Fibroblast of the aortic adventitia (primary cell): ENCODE measurements around the gene ST3GAL3. TPM values are rescaled to one million over a fixed set of nuclear protein-coding genes. Genes with fewer than 3 reads are reported as not detected.

Experiments used
- DNase-seq: peaks from one replicate; pipeline ENCODE4 v3.0.0-alpha.2; 2010; ENCODE audit warnings: low read depth
- H3K4me3 ChIP-seq: 2 replicates; pipeline ENCODE4 v1.5.1; 2011; ENCODE audit warnings: low read depth, mild to moderate bottlenecking, control low read depth, low read length, moderate library complexity
- total RNA-seq: library from RNA; depleted of rRNA; stranded (reverse); fragments of >200 nt; gene quantifications from 2 replicates; pipeline ENCODE4 v1.2.3, GENCODE V29; 2012; ENCODE audit warnings: low replicate concordance
- TF ChIP-seq, protein P1 (sequence below): IDR thresholded peaks from 2 replicates; pipeline ENCODE4 v1.5.1; 2011; ENCODE audit warnings: mild to moderate bottlenecking, low read length, control low read depth, inconsistent platforms; ENCODE audit not compliant: insufficient read depth

ST3GAL3 gene
- total RNA-seq, 1 donor, result 24.0 TPM

DNA sequence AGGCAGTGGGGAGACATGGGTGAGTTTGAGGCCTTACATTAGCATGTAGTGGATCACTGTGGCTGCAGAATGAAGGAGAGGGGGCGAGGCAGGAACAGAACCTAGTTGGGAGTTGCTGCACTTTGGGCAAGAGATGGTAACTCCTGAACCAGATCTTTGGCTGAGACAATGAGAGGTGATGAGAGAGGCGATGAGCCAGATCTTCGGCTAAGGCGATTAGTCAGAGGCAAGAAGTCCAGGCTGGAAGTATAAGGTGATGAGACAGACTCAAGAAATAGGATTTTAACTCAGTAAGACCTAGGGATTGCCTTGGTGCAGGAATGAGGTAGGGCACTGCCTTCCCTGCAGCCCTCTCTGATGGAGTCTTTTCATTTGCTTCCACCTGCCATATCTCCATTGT lies 217.2 kb downstream of the ST3GAL3 start:
- no peak overlapping the region for H3K4me3 ChIP-seq
- TF ChIP-seq, protein P1, sequence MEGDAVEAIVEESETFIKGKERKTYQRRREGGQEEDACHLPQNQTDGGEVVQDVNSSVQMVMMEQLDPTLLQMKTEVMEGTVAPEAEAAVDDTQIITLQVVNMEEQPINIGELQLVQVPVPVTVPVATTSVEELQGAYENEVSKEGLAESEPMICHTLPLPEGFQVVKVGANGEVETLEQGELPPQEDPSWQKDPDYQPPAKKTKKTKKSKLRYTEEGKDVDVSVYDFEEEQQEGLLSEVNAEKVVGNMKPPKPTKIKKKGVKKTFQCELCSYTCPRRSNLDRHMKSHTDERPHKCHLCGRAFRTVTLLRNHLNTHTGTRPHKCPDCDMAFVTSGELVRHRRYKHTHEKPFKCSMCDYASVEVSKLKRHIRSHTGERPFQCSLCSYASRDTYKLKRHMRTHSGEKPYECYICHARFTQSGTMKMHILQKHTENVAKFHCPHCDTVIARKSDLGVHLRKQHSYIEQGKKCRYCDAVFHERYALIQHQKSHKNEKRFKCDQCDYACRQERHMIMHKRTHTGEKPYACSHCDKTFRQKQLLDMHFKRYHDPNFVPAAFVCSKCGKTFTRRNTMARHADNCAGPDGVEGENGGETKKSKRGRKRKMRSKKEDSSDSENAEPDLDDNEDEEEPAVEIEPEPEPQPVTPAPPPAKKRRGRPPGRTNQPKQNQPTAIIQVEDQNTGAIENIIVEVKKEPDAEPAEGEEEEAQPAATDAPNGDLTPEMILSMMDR, result no peak
- DNase-seq, result no peak

DNA sequence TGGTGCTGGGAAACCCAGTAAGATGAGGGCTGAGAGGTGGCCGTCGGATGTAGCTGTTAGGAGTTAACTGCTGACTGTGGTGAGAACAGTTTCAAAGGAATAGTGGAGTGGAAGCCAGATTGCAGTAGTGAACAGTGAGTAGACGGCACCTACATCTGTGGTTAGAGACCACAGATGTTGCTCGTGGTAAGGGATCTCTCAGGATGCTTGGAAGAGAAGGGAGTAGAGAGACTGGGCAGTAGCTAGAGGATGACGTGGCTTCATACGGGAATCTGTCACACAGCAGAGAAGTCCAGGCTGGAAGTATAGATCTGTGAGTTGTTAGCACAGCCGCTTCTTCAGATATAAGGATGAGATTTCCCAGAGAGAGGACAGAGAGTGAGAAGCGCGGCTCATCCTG lies 218.5 kb downstream of the ST3GAL3 start:
- no peak overlapping the region for H3K4me3 ChIP-seq
- TF ChIP-seq, protein P1, result no peak
- DNase-seq, result no peak

DNA sequence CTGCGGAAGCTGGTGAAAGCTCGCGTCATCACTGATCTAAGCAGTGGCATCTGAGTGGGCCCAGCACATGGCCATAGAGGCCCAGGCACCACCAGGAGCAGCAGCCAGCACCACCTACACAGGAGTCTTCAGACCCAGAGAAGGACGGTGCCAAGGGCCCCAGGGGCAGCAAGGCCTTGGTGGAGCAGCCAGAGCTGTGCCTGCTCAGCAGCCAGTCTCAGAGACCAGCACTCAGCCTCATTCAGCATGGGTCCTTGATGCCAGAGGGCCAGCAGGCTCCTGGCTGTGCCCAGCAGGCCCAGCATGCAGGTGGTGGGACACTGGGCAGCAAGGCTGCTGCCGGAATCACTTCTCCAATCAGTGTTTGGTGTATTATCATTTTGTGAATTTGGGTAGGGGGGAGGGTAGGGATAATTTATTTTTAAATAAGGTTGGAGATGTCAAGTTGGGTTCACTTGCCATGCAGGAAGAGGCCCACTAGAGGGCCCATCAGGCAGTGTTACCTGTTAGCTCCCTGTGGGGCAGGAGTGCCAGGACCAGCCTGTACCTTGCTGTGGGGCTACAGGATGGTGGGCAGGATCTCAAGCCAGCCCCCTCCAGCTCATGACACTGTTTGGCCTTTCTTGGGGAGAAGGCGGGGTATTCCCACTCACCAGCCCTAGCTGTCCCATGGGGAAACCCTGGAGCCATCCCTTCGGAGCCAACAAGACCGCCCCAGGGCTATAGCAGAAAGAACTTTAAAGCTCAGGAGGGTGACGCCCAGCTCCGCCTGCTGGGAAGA lies 223.0 kb downstream of the ST3GAL3 start:
- TF ChIP-seq, protein P1, result peak; percentile 25
- H3K4me3 ChIP-seq, result no peak overlapping the region
- DNase-seq, result no peak

DNA sequence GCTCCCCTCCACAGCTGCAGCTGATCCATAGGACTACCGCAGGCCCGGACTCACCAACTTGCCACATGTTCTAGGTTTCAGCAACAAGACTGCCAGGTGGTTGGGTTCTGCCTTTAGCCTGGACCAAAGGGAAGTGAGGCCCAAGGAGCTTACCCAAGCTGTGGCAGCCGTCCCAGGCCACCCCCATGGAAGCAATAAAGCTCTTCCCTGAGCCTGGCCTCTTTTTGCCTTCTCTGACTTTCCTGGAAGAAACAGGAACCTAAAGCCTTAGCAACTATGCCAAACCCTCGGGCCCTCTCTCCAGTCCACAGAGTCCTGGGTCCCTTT lies 223.6 kb downstream of the ST3GAL3 start:
- no peak for DNase-seq
- TF ChIP-seq, protein P1, result no peak
- no peak overlapping the region for H3K4me3 ChIP-seq

DNA sequence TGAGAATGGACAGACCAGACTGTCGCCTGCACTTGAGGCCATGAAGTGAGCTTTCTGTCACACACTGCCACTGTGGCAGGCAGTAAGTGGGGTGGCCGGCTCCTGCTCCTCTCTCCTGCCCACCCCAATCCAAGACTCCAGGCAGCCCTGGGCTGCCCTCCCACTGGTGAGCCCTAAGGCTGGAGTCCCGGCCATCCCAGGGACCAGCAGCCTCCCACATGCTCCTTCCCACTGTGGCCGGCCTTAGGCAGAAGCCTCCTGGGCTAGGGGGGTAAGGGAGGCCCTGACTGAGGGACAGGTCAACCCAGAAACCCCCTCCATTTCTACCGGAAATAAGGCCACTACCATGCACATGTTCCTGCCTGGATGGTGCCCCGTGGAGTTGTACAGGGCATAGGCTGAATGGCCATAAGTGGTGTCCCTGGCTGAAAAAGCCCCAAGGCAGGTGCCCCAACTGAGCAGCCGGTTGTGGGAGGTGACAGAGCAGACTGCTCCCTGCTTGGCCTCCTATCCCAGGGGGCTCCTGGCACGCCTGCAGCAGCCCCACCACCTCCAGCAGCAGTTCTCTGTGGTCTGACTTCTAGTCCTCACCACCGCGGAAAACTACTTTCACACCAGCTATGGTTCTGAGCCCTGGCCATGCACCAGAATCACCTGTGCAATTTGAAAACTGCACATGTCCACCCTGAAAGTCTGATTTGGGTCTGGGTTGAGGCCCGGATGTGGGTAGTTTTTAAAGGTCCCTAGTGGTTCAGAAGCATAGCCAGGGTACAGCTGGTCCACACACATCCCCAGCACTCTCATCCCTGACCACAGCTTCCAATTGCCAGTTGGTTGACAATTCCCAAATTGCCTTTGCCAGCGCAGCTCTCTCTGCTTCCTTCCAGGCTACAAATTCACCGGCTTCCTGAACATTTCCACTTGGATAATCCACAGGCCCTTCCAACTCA lies 224.7 kb downstream of the ST3GAL3 start:
- H3K4me3 ChIP-seq, result no peak overlapping the region
- DNase-seq, result no peak
- TF ChIP-seq, protein P1, result no peak

DNA sequence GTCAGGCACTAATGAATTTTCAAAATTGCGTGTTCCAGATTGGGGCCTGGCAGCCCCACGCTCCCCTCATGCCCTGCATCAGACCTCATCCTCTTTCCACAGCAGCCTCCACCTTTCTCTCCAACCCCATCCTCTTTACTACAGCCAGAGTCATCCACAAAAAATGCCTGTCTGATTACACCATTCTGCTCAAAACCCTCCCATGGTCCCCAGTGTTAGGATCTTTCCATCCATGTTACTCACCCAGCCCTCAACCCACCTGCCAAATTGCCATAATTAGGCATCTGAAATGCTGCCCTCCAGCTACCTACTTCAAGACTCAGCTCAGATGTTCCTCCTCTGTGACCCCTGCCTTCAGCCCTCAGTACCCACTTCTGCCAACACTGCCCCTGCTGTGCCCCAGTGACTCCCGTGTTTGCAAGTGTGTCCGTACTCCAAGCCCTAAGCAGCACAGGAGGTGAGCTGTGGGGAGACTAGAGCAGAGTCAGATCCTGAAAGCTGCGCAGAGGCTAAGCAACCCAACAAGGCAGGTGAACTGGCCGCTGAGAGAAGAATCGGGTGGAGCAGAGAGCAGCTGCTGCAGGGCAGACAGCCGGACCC lies 225.6 kb downstream of the ST3GAL3 start:
- peak; percentile 49 for DNase-seq
- TF ChIP-seq, protein P1, result no peak
- peak overlapping the region; percentile 37 for H3K4me3 ChIP-seq
